Measurements from ENCODE around the gene SGPL1.

The SGPL1 gene

GRCh38 chr10:70832221-70832620 is 16.5 kb downstream of the SGPL1 start:
- no peak for TF ChIP-seq CTCF (IDR thresholded peaks at IDR 0.05; ENCODE audit: insufficient read depth, low read depth, low read length, missing control alignments)
- no peak for DNase-seq (ENCODE audit: low read depth)
- no peak overlapping the region for H3K4me3 ChIP-seq (ENCODE audit: low read depth, low read length)

GRCh38 chr10:70832852-70833528 is 17.2 kb downstream of the SGPL1 start:
- no peak for TF ChIP-seq CTCF (IDR thresholded peaks at IDR 0.05; ENCODE audit: insufficient read depth, low read depth, low read length, missing control alignments)
- H3K4me3 ChIP-seq (ENCODE audit: low read depth, low read length): no peak overlapping the region
- DNase-seq (ENCODE audit: low read depth): peak; percentile 7

- DNase-seq (ENCODE audit: low read depth): no peak
- H3K4me3 ChIP-seq (ENCODE audit: low read depth, low read length): no peak overlapping the region
- no peak for TF ChIP-seq CTCF (IDR thresholded peaks at IDR 0.05; ENCODE audit: insufficient read depth, low read depth, low read length, missing control alignments)
These were observed 17.9 kb downstream of the SGPL1 start for GRCh38 chr10:70833601-70834000.

GRCh38 chr10:70834021-70834420 is 18.3 kb downstream of the SGPL1 start:
- H3K4me3 ChIP-seq (ENCODE audit: low read depth, low read length): no peak overlapping the region
- no peak for DNase-seq (ENCODE audit: low read depth)
- no peak for TF ChIP-seq CTCF (IDR thresholded peaks at IDR 0.05; ENCODE audit: insufficient read depth, low read depth, low read length, missing control alignments)

- DNase-seq (ENCODE audit: low read depth): no peak
- no peak for TF ChIP-seq CTCF (IDR thresholded peaks at IDR 0.05; ENCODE audit: insufficient read depth, low read depth, low read length, missing control alignments)
- no peak overlapping the region for H3K4me3 ChIP-seq (ENCODE audit: low read depth, low read length)
These were observed 18.8 kb downstream of the SGPL1 start for GRCh38 chr10:70834441-70835151.

- no peak overlapping the region for H3K4me3 ChIP-seq (ENCODE audit: low read depth, low read length)
- no peak for DNase-seq (ENCODE audit: low read depth)
- TF ChIP-seq CTCF (IDR thresholded peaks at IDR 0.05; ENCODE audit: insufficient read depth, low read depth, low read length, missing control alignments): no peak
These were observed 20.6 kb downstream of the SGPL1 start for GRCh38 chr10:70836319-70836718.
